ENCODE measurements around the gene CST3.
"Not testable (repeated sequence)": the region's sequence is repeated elsewhere in the genome, so short reads cannot be mapped to it uniquely, and the experiment has no call there.

CST3 gene

GRCh38 chr20:23622839-23623343 is 14.9 kb downstream of the CST3 start:
- Mint-ChIP-seq H3K4me1 (no peaks in the 10 kb centered on the region), H3K27me3 (peaks cover 9% of the 10 kb centered on the region), H3K4me3 (no peak overlapping the region), H3K36me3 (no peaks in the 10 kb centered on the region), H3K9me3 (peaks cover 1% of the 10 kb centered on the region), H3K27ac (no peak overlapping the region)
- ATAC-seq (ENCODE audit: low read depth) (no peak), DNase-seq (ENCODE audit: low spot score in 2 of 2) (no peak)

GRCh38 chr20:23622401-23622800 is 15.4 kb downstream of the CST3 start:
- not testable (repeated sequence) for ATAC-seq (ENCODE audit: low read depth); H3K4me1 Mint-ChIP-seq; DNase-seq (ENCODE audit: low spot score in 2 of 2); H3K27me3 Mint-ChIP-seq; H3K36me3 Mint-ChIP-seq; H3K27ac Mint-ChIP-seq; H3K9me3 Mint-ChIP-seq; H3K4me3 Mint-ChIP-seq

GRCh38 chr20:23620670-23621386 is 16.9 kb downstream of the CST3 start:
- ATAC-seq (ENCODE audit: low read depth); H3K36me3 Mint-ChIP-seq; H3K4me1 Mint-ChIP-seq; H3K4me3 Mint-ChIP-seq; H3K9me3 Mint-ChIP-seq; DNase-seq (ENCODE audit: low spot score in 2 of 2); H3K27me3 Mint-ChIP-seq; H3K27ac Mint-ChIP-seq: not testable (repeated sequence)

- DNase-seq (ENCODE audit: low spot score in 2 of 2), result no peak
- H3K27me3 Mint-ChIP-seq, result peaks cover 1% of the 10 kb centered on the region
- no peak overlapping the region for H3K27ac Mint-ChIP-seq
- no peaks in the 10 kb centered on the region for H3K4me1 Mint-ChIP-seq
- no peaks in the 10 kb centered on the region for H3K36me3 Mint-ChIP-seq
- H3K4me3 Mint-ChIP-seq, result no peak overlapping the region
- peaks cover 3% of the 10 kb centered on the region for H3K9me3 Mint-ChIP-seq
- ATAC-seq (ENCODE audit: low read depth), result no peak
Measured at GRCh38 chr20:23614163-23614562, 23.6 kb downstream of the CST3 start.

- Mint-ChIP-seq H3K36me3 (no peaks in the 10 kb centered on the region), H3K4me3 (no peak overlapping the region), H3K4me1 (no peaks in the 10 kb centered on the region), H3K27me3 (no peaks in the 10 kb centered on the region), H3K9me3 (peaks cover 2% of the 10 kb centered on the region), H3K27ac (no peak overlapping the region)
- ATAC-seq (ENCODE audit: low read depth), result no peak
- DNase-seq (ENCODE audit: low spot score in 2 of 2), result no peak
Measured at GRCh38 chr20:23613676-23614075, 24.1 kb downstream of the CST3 start.

- no peaks in the 10 kb centered on the region for H3K27me3 Mint-ChIP-seq
- H3K4me1 Mint-ChIP-seq, result no peaks in the 10 kb centered on the region
- no peak overlapping the region for H3K4me3 Mint-ChIP-seq
- H3K27ac Mint-ChIP-seq, result no peak overlapping the region
- DNase-seq (ENCODE audit: low spot score in 2 of 2) (no peak), ATAC-seq (ENCODE audit: low read depth) (no peak)
- H3K9me3 Mint-ChIP-seq, result peaks cover 2% of the 10 kb centered on the region
- no peaks in the 10 kb centered on the region for H3K36me3 Mint-ChIP-seq
Measured at GRCh38 chr20:23612396-23612795, 25.4 kb downstream of the CST3 start.

- no peak overlapping the region for H3K4me3 Mint-ChIP-seq
- no peak overlapping the region for H3K27ac Mint-ChIP-seq
- H3K9me3 Mint-ChIP-seq, result no peaks in the 10 kb centered on the region
- no peaks in the 10 kb centered on the region for H3K36me3 Mint-ChIP-seq
- no peak for DNase-seq (ENCODE audit: low spot score in 2 of 2)
- ATAC-seq (ENCODE audit: low read depth), result no peak
- H3K4me1 Mint-ChIP-seq, result no peaks in the 10 kb centered on the region
- no peaks in the 10 kb centered on the region for H3K27me3 Mint-ChIP-seq
Measured at GRCh38 chr20:23609486-23610109, 28.2 kb downstream of the CST3 start.

GRCh38 chr20:23608251-23608846 is 29.4 kb downstream of the CST3 start:
- Mint-ChIP-seq H3K9me3 (no peaks in the 10 kb centered on the region), H3K4me1 (no peaks in the 10 kb centered on the region), H3K4me3 (no peak overlapping the region), H3K27ac (no peak overlapping the region), H3K36me3 (no peaks in the 10 kb centered on the region), H3K27me3 (peaks cover 4% of the 10 kb centered on the region)
- DNase-seq (ENCODE audit: low spot score in 2 of 2) (no peak), ATAC-seq (ENCODE audit: low read depth) (no peak)

GRCh38 chr20:23607497-23608245 is 30.1 kb downstream of the CST3 start:
- DNase-seq (ENCODE audit: low spot score in 2 of 2), result no peak
- Mint-ChIP-seq H3K9me3 (no peaks in the 10 kb centered on the region), H3K36me3 (no peaks in the 10 kb centered on the region), H3K4me1 (no peaks in the 10 kb centered on the region), H3K27me3 (peaks cover 4% of the 10 kb centered on the region), H3K27ac (no peak overlapping the region), H3K4me3 (no peak overlapping the region)
- ATAC-seq (ENCODE audit: low read depth), result no peak

GRCh38 chr20:23606652-23607049 is 31.1 kb downstream of the CST3 start:
- no peak overlapping the region for H3K4me3 Mint-ChIP-seq
- DNase-seq (ENCODE audit: low spot score in 2 of 2) (peak; percentile 20 to 51), ATAC-seq (ENCODE audit: low read depth) (peak; percentile 50)
- no peaks in the 10 kb centered on the region for H3K36me3 Mint-ChIP-seq
- H3K27me3 Mint-ChIP-seq, result peaks cover 4% of the 10 kb centered on the region
- H3K9me3 Mint-ChIP-seq, result no peaks in the 10 kb centered on the region
- no peak overlapping the region for H3K27ac Mint-ChIP-seq
- H3K4me1 Mint-ChIP-seq, result no peaks in the 10 kb centered on the region

- H3K27ac Mint-ChIP-seq, result no peak within 1 kb of the TSS
- H3K9me3 Mint-ChIP-seq, result no peaks in the 10 kb centered on the region
- ATAC-seq (ENCODE audit: low read depth) (no peak), DNase-seq (ENCODE audit: low spot score in 2 of 2) (no peak)
- no peaks in the 10 kb centered on the region for H3K36me3 Mint-ChIP-seq
- no peaks in the 10 kb centered on the region for H3K4me1 Mint-ChIP-seq
- peaks cover 4% of the 10 kb centered on the region for H3K27me3 Mint-ChIP-seq
- H3K4me3 Mint-ChIP-seq, result no peak within 1 kb of the TSS
Measured at GRCh38 chr20:23605867-23606651, 31.7 kb downstream of the CST3 start, which contains the start of gene CST9. Gene CST9, minus strand, starts transcription at chr20:23605917. Its CDS starts 53 bp downstream, at chr20:23605864.

GRCh38 chr20:23604306-23604705 is 33.4 kb downstream of the CST3 start:
- Mint-ChIP-seq H3K4me1 (no peaks in the 10 kb centered on the region), H3K4me3 (no peak overlapping the region)
- ATAC-seq (ENCODE audit: low read depth), result no peak

GRCh38 chr20:23603321-23603720 is 34.4 kb downstream of the CST3 start:
- Mint-ChIP-seq H3K27me3 (peaks cover 4% of the 10 kb centered on the region), H3K4me3 (no peak overlapping the region), H3K27ac (no peak overlapping the region), H3K36me3 (no peaks in the 10 kb centered on the region), H3K4me1 (no peaks in the 10 kb centered on the region), H3K9me3 (no peaks in the 10 kb centered on the region)
- no peak for DNase-seq (ENCODE audit: low spot score in 2 of 2)
- no peak for ATAC-seq (ENCODE audit: low read depth)

More at GRCh38 chr20:23604306-23604705, 33.4 kb downstream of the CST3 start:
- no peaks in the 10 kb centered on the region for H3K9me3 Mint-ChIP-seq
- H3K36me3 Mint-ChIP-seq, result no peaks in the 10 kb centered on the region
- peaks cover 4% of the 10 kb centered on the region for H3K27me3 Mint-ChIP-seq
- no peak overlapping the region for H3K27ac Mint-ChIP-seq
- no peak for DNase-seq (ENCODE audit: low spot score in 2 of 2)
